ENCODE measurements around the gene LRRC74A. TPM values are rescaled to one million over a fixed set of nuclear protein-coding genes. Genes with fewer than 3 reads are reported as not detected.

The LRRC74A gene
- total and polyA plus RNA-seq, 9 of the 15 experiments (the other 6 are each of a cell fraction or from before 2014, with no cell fraction given) = not detected

DNA sequence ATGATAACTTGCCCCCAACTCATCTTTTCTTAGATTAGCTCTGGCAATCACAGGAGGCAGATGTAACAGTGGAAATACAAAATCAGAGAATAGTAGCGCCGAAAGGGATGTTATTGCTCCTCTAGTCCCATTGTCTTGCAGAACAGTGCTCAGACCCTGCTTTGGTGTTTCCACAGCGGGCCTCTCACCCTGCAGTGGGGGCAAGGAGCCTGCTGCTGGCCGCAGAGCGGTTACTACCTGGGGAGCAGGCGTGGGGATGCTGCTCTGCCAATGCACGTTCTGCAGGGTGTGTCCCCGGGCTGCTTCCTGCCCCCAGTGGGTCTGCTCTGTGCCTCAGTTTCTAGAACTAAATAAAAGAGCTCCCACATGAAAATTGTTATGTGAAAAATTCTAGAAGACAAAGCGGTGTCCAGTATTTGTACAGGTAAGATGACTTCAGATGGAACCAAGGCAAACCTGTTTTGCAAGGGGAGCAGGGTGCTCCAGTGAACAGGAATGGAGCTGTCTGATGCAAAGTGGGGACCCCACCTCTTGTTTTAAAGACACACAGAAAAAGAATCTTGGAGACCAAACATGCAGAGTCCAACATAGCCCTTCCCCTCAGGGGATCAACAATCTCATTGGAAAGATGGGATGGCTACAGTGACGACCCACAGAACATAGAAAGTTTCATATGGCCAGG is 35.5 kb downstream of the LRRC74A start (continued):
- TF ChIP-seq ZNF830 (CRISPR knock-in tag; IDR thresholded peaks at IDR 0.05) (no peak), CREBBP (IDR thresholded peaks at IDR 0.05; ENCODE audit: low read depth, low read length) (no peak)

DNA sequence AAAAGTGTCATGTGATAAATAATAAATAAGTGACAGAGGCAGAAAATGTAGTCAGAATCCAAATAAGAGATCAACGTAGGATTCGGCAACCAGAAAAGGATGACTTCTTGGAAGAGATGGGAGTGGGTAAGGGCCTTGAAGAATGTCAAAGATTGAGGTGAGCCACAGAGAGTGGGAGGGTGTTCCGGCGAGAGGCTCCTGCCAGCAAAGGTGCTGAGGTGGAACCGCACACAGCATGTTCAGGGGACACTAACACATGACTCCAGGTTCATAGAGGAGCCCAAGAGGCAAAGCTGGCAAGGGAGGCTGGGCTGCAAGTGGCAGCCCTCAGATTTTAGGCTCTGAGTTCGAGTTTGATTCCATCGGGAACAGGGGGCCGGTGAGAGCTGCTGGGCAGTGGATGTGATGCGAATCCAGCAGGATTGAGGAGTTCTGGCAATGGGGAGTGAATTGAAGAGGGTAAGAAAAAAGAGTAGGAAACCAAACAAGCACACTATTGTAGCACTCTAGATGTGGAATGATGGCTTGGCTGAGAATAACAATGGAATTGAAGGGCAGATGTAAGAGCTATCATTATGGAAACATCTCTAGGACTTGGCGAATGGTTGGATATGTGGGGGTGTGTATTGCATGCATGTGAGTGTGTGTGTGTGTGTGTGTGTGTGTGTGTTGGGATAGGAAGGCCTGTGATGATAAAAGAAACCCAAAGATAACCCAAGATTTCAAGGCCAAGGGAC is 36.5 kb downstream of the LRRC74A start:
- H2AFZ ChIP-seq (ENCODE audit: low read depth, low read length) = no peak overlapping the region
- no peak for ATAC-seq
- intact Hi-C loops (cut with micrococcal nuclease) = no loop called here
- H3K36me3 ChIP-seq (ENCODE audit: control insufficient read depth, insufficient read depth, low read length) = no peaks in the 10 kb centered on the region
- no peak overlapping the region for H3K4me2 ChIP-seq (ENCODE audit: insufficient read depth, low read length)
- no peak overlapping the region for H3K4me3 ChIP-seq
- no peak for DNase-seq (ENCODE audit: extremely low read depth in 1 of 4, low spot score in 3 of 4)
- H3K27me3 ChIP-seq (ENCODE audit: control insufficient read depth in 2 of 2, insufficient read depth in 2 of 2, low read length in 2 of 2) = peaks cover 15 to 60% of the 10 kb centered on the region in 2 experiments; a peak in 4 of 5 replicates
- no peak for FAIRE-seq
- no peaks in the 10 kb centered on the region for H4K20me1 ChIP-seq (replicated peaks; ENCODE audit: control insufficient read depth, insufficient read depth, low read length)
- 0% methylated on average over 9 of the region's 10 CpGs for WGBS (ENCODE audit: insufficient coverage, low coverage, missing lambda C conversion rate)
- H3K9me1 ChIP-seq (ENCODE audit: control insufficient read depth, insufficient read depth, low read length) = no peaks in the 10 kb centered on the region
- in situ Hi-C loops (cut with MboI) = loop anchor here (10.0 kb wide), 1 partner anchor 148 kb away; no protein-coding TSS in a partner anchor
- no peaks in the 10 kb centered on the region for H3K9me3 ChIP-seq (replicated peaks; ENCODE audit: control insufficient read depth, insufficient read depth, low read depth, low read length)
- no peak overlapping the region for H3K27ac ChIP-seq (ENCODE audit: extremely low read depth, low read depth, low read length)
- no peak overlapping the region for H3K9ac ChIP-seq (ENCODE audit: insufficient read depth in 1 of 2, low read depth in 2 of 2, low read length in 2 of 2)
- CTCF ChIA-PET (ENCODE audit: low intra/inter-chr PET ratio) = no interaction called here
- peaks cover 0 to 4% of the 10 kb centered on the region in 2 experiments; a peak in 1 of 5 replicates for H3K4me1 ChIP-seq (replicated peaks in 1 of 2; ENCODE audit: control insufficient read depth in 2 of 2, insufficient read depth in 2 of 2, low read length in 2 of 2)
- H3K79me2 ChIP-seq (ENCODE audit: control insufficient read depth, insufficient read depth, low read length) = no peaks in the 10 kb centered on the region
- BruUV-seq (replicated peaks) = no TSS peak
- POLR2A ChIA-PET = no interaction called here
- TF ChIP-seq MCM2 (IDR thresholded peaks at IDR 0.05; ENCODE audit: low read depth) = no peak
- no peak for TF ChIP-seq EP300 (IDR thresholded peaks at IDR 0.05; ENCODE audit: low read length)
- TF ChIP-seq, protein P1, sequence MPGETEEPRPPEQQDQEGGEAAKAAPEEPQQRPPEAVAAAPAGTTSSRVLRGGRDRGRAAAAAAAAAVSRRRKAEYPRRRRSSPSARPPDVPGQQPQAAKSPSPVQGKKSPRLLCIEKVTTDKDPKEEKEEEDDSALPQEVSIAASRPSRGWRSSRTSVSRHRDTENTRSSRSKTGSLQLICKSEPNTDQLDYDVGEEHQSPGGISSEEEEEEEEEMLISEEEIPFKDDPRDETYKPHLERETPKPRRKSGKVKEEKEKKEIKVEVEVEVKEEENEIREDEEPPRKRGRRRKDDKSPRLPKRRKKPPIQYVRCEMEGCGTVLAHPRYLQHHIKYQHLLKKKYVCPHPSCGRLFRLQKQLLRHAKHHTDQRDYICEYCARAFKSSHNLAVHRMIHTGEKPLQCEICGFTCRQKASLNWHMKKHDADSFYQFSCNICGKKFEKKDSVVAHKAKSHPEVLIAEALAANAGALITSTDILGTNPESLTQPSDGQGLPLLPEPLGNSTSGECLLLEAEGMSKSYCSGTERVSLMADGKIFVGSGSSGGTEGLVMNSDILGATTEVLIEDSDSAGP (CRISPR knock-in tag; IDR thresholded peaks at IDR 0.05) = no peak
- TF ChIP-seq ZNF512 (tag; IDR thresholded peaks at IDR 0.05) = no peak
- no peak for TF ChIP-seq ZNF384 (IDR thresholded peaks at IDR 0.05; ENCODE audit: low read depth, low read length)
- no peak for TF ChIP-seq MAFG (tag; conservative IDR thresholded peaks at IDR 0.05)
- no peak for TF ChIP-seq ZNF740 (CRISPR knock-in tag; IDR thresholded peaks at IDR 0.05)
- TF ChIP-seq ZNF740 (tag; IDR thresholded peaks at IDR 0.05) = no peak
- no peak for TF ChIP-seq GATAD2A (IDR thresholded peaks at IDR 0.05)
- TF ChIP-seq POLR2AphosphoS5 (IDR thresholded peaks at IDR 0.05; ENCODE audit: control insufficient read depth, insufficient read depth, low read depth, low read length) = no peak
- TF ChIP-seq KLF10 (CRISPR knock-in tag; IDR thresholded peaks at IDR 0.05) = no peak
- no peak for TF ChIP-seq ZNF3 (CRISPR knock-in tag; IDR thresholded peaks at IDR 0.05)
- no peak for TF ChIP-seq GTF2B (IDR thresholded peaks at IDR 0.05; ENCODE audit: extremely low read depth, insufficient read length)
- no peak for TF ChIP-seq GTF2A2 (tag; IDR thresholded peaks at IDR 0.05)

All from K562 (cell line).